Fibroblast of lung (primary cell): Measurements from ENCODE around the gene ADAMTS3. TPM values are rescaled to one million over a fixed set of nuclear protein-coding genes. Genes with fewer than 3 reads are reported as not detected.

ENCODE experiments used
- DNase-seq, 2 donors: peaks; one replicate each; pipeline versions ENCODE4 v3.0.0 to v3.0.0-alpha.2; 2010; ENCODE audit warnings: low read depth in 2 of 2
- H2AFZ ChIP-seq: 2 replicates; pipeline ENCODE4 v1.5.1; 2012; ENCODE audit warnings: low read length, control low read depth, inconsistent platforms
- H3K27ac ChIP-seq: 2 replicates; pipeline ENCODE4 v1.5.1; 2011; ENCODE audit warnings: low read length, control low read depth; ENCODE audit not compliant: insufficient read depth
- H3K27me3 ChIP-seq: 2 replicates; pipeline ENCODE4 v1.5.1; 2011; ENCODE audit warnings: mild to moderate bottlenecking, low read length; ENCODE audit not compliant: control insufficient read depth, insufficient read depth
- H3K36me3 ChIP-seq: 2 replicates; pipeline ENCODE4 v1.5.1; 2011; ENCODE audit warnings: low read length; ENCODE audit not compliant: control insufficient read depth, insufficient read depth
- H3K4me1 ChIP-seq: 2 replicates; pipeline ENCODE4 v1.5.1; 2011; ENCODE audit warnings: low read length; ENCODE audit not compliant: control insufficient read depth, insufficient read depth; ENCODE audit errors: extremely low read depth
- H3K4me2 ChIP-seq: 2 replicates; pipeline ENCODE4 v1.5.1; 2011; ENCODE audit warnings: low read length, control low read depth; ENCODE audit not compliant: insufficient read depth; ENCODE audit errors: extremely low read depth
- H3K4me3 ChIP-seq, 4 experiments: fragments of 200-600 bp in 1 of 4; sonication (generic) in 1 of 4; replicated peaks in 1 of 4; 2 replicates each; pipeline ENCODE4 v1.5.1; 2011 to 2016; ENCODE audit warnings: low read length in 4 of 4, low read depth in 3 of 4, mild to moderate bottlenecking in 3 of 4, control low read depth in 2 of 4, inconsistent platforms in 1 of 4, mixed read lengths in 1 of 4; ENCODE audit not compliant: insufficient read depth in 1 of 4; ENCODE audit errors: control extremely low read depth in 1 of 4
- H3K79me2 ChIP-seq: 2 replicates; pipeline ENCODE4 v1.5.1; 2012; ENCODE audit warnings: mild to moderate bottlenecking, low read length, inconsistent platforms; ENCODE audit not compliant: control insufficient read depth, insufficient read depth
- H3K9ac ChIP-seq: 2 replicates; pipeline ENCODE4 v1.5.1; 2011; ENCODE audit warnings: mild to moderate bottlenecking, low read length, control low read depth; ENCODE audit not compliant: insufficient read depth
- H3K9me3 ChIP-seq: 2 replicates; pipeline ENCODE4 v1.5.1; 2012; ENCODE audit warnings: low read depth, low read length; ENCODE audit not compliant: control insufficient read depth, insufficient read depth
- H4K20me1 ChIP-seq: 2 replicates; pipeline ENCODE4 v1.5.1; 2011; ENCODE audit warnings: low read length; ENCODE audit not compliant: control insufficient read depth, insufficient read depth; ENCODE audit errors: extremely low read depth
- CTCF ChIP-seq, 2 donors: IDR thresholded peaks in 1 of 2; conservative IDR thresholded peaks in 1 of 2; 1 replicate in 1 of 2; 2 replicates in 1 of 2; pipeline ENCODE4 v1.5.1; 2011 to 2012; ENCODE audit warnings: low read length in 2 of 2, control low read depth in 1 of 2, inconsistent platforms in 1 of 2, low read depth in 1 of 2, mild to moderate bottlenecking in 1 of 2
- EZH2 ChIP-seq: IDR thresholded peaks from 2 replicates; pipeline ENCODE4 v1.5.1; 2012; ENCODE audit warnings: low read length, control low read depth, mild to moderate bottlenecking; ENCODE audit errors: missing control alignments
- polyA plus RNA-seq, 2 donors: library from polyadenylated mRNA; depleted of rRNA in 1 of 2; stranded (reverse) in 1 of 2; unstranded in 1 of 2; fragments of >200 nt; gene quantifications; 2 replicates each; pipeline ENCODE4 v1.2.1, GENCODE V29; 2011 to 2012; ENCODE audit warnings: missing spikeins in 1 of 2
- total RNA-seq: library from RNA; depleted of rRNA; stranded (reverse); fragments of >200 nt; gene quantifications from 2 replicates; pipeline ENCODE4 v1.2.1, GENCODE V29; 2014

ADAMTS3 gene
- total and polyA plus RNA-seq, 2 donors (not counting 1 experiment from before 2014, with no cell fraction given) = 0.86 to 2.1 TPM

GRCh38 chr4:72529148-72529822 lies 39.7 kb downstream of the ADAMTS3 start:
- Histone ChIP-seq H3K9ac (no peak overlapping the region), H3K4me1 (no peaks in the 10 kb centered on the region), H3K79me2 (no peaks in the 10 kb centered on the region), H3K4me2 (no peak overlapping the region), H3K9me3 (no peaks in the 10 kb centered on the region), H2AFZ (no peak overlapping the region), H3K36me3 (no peaks in the 10 kb centered on the region), H4K20me1 (no peaks in the 10 kb centered on the region), H3K4me3 (no peak overlapping the region), H3K27ac (no peak overlapping the region), H3K27me3 (no peaks in the 10 kb centered on the region)
- DNase-seq = no peak
- TF ChIP-seq EZH2 = no peak

- DNase-seq = peak in 1 of 2 donors; percentile 7
- no peaks in the 10 kb centered on the region for H3K4me1 ChIP-seq
- H3K27me3 ChIP-seq = no peaks in the 10 kb centered on the region
- no peak for TF ChIP-seq CTCF (conservative IDR thresholded peaks at IDR 0.05 in 1 of 2, IDR thresholded peaks at IDR 0.05 in 1 of 2; ENCODE audit: low read depth in 1 of 2, low read length in 2 of 2)
- no peak for TF ChIP-seq EZH2
- H3K4me2 ChIP-seq = no peak overlapping the region
- H3K9me3 ChIP-seq = no peaks in the 10 kb centered on the region
- H4K20me1 ChIP-seq = no peaks in the 10 kb centered on the region
- H2AFZ ChIP-seq = no peak overlapping the region
- H3K4me3 ChIP-seq = no peak overlapping the region
- H3K36me3 ChIP-seq = no peaks in the 10 kb centered on the region
- H3K9ac ChIP-seq = no peak overlapping the region
- no peaks in the 10 kb centered on the region for H3K79me2 ChIP-seq
- no peak overlapping the region for H3K27ac ChIP-seq
Observed at GRCh38 chr4:72527038-72527646, 41.9 kb downstream of the ADAMTS3 start.

GRCh38 chr4:72525938-72526337 lies 43.1 kb downstream of the ADAMTS3 start:
- Histone ChIP-seq H3K27me3 (no peaks in the 10 kb centered on the region), H3K4me1 (no peaks in the 10 kb centered on the region), H3K27ac (no peak overlapping the region), H3K36me3 (no peaks in the 10 kb centered on the region), H3K4me3 (no peak overlapping the region), H3K9me3 (no peaks in the 10 kb centered on the region), H3K79me2 (no peaks in the 10 kb centered on the region), H3K4me2 (no peak overlapping the region), H4K20me1 (no peaks in the 10 kb centered on the region), H2AFZ (no peak overlapping the region), H3K9ac (no peak overlapping the region)
- peak; percentile 88 to 89 for DNase-seq
- TF ChIP-seq CTCF (conservative IDR thresholded peaks at IDR 0.05 in 1 of 2, IDR thresholded peaks at IDR 0.05 in 1 of 2; ENCODE audit: low read depth in 1 of 2, low read length in 2 of 2) (no peak), EZH2 (no peak)
